Measurements from ENCODE around the gene TSEN54. TPM values are rescaled to one million over a fixed set of nuclear protein-coding genes. Genes with fewer than 3 reads are reported as not detected.
A peak's percentile ranks its signal among the peaks of the same experiment; 100 is the strongest.

TSEN54 gene
- total and polyA plus RNA-seq, 8 donors: 15.8 to 54.0 (median 38.9) TPM

- Histone ChIP-seq H3K36me3 (peaks cover 0 to 98% of the 10 kb centered on the region in 2 donors), H3K4me3 (no peak overlapping the region), H3K4me1 (peaks cover 0 to 28% of the 10 kb centered on the region in 2 donors), H3K9me3 (no peaks in the 10 kb centered on the region), H3K27me3 (no peaks in the 10 kb centered on the region), H3K27ac (peak overlapping the region in 1 of 2 donors; percentile 20)
- ATAC-seq: no peak
- TF ChIP-seq CTCF (IDR thresholded peaks at IDR 0.05): no peak
- intact Hi-C loops (cut with DNase I): no loop called here
- DNase-seq: no peak
These were observed 15.7 kb upstream of the TSEN54 start for GRCh38 chr17:75500419-75501216.

- no peak overlapping the region for H3K4me3 ChIP-seq
- H3K4me1 ChIP-seq: peaks cover 0 to 28% of the 10 kb centered on the region in 2 donors
- ATAC-seq: no peak
- no peaks in the 10 kb centered on the region for H3K9me3 ChIP-seq
- H3K27ac ChIP-seq: peak overlapping the region in 1 of 2 donors; percentile 20
- H3K27me3 ChIP-seq: no peaks in the 10 kb centered on the region
- intact Hi-C loops (cut with DNase I): no loop called here
- TF ChIP-seq CTCF (IDR thresholded peaks at IDR 0.05): no peak
- H3K36me3 ChIP-seq: peaks cover 0 to 98% of the 10 kb centered on the region in 2 donors
- peak in 1 of 4 donors; percentile 63 for DNase-seq
These were observed 14.8 kb upstream of the TSEN54 start for GRCh38 chr17:75501378-75502071.

- intact Hi-C loops (cut with DNase I): no loop called here
- no peaks in the 10 kb centered on the region for H3K27me3 ChIP-seq
- peaks cover 0 to 98% of the 10 kb centered on the region in 2 donors for H3K36me3 ChIP-seq
- DNase-seq (peak in 1 of 4 donors; percentile 78), ATAC-seq (no peak)
- H3K4me1 ChIP-seq: peaks cover 0 to 28% of the 10 kb centered on the region in 2 donors
- H3K4me3 ChIP-seq: no peak overlapping the region
- no peaks in the 10 kb centered on the region for H3K9me3 ChIP-seq
- TF ChIP-seq CTCF (IDR thresholded peaks at IDR 0.05): no peak
- no peak overlapping the region for H3K27ac ChIP-seq
These were observed 14.1 kb upstream of the TSEN54 start for GRCh38 chr17:75502072-75502720.

GRCh38 chr17:75502721-75503329 is 13.5 kb upstream of the TSEN54 start:
- H3K4me1 ChIP-seq: peaks cover 0 to 32% of the 10 kb centered on the region in 2 donors
- H3K36me3 ChIP-seq: peaks cover 0 to 98% of the 10 kb centered on the region in 2 donors
- ATAC-seq (no peak), DNase-seq (no peak)
- no peaks in the 10 kb centered on the region for H3K27me3 ChIP-seq
- intact Hi-C loops (cut with DNase I): no loop called here
- no peak overlapping the region for H3K27ac ChIP-seq
- no peaks in the 10 kb centered on the region for H3K9me3 ChIP-seq
- H3K4me3 ChIP-seq: no peak overlapping the region
- no peak for TF ChIP-seq CTCF (IDR thresholded peaks at IDR 0.05)

Data from left lung (tissue), 10 donors.